Cortex of kidney (tissue), 1 donor: Measurements from ENCODE around the gene RPS25.
"Not testable (repeated sequence)": the region's sequence is repeated elsewhere in the genome, so short reads cannot be mapped to it uniquely, and the experiment has no call there.

Source experiments
- DNase-seq: peaks from one replicate; lab custom pipeline; 2025; lab: John Stamatoyannopoulos, UW

RPS25 gene

GRCh38 chr11:119015054-119015611, 3.0 kb downstream of the RPS25 start:
- no peak for DNase-seq

DNA sequence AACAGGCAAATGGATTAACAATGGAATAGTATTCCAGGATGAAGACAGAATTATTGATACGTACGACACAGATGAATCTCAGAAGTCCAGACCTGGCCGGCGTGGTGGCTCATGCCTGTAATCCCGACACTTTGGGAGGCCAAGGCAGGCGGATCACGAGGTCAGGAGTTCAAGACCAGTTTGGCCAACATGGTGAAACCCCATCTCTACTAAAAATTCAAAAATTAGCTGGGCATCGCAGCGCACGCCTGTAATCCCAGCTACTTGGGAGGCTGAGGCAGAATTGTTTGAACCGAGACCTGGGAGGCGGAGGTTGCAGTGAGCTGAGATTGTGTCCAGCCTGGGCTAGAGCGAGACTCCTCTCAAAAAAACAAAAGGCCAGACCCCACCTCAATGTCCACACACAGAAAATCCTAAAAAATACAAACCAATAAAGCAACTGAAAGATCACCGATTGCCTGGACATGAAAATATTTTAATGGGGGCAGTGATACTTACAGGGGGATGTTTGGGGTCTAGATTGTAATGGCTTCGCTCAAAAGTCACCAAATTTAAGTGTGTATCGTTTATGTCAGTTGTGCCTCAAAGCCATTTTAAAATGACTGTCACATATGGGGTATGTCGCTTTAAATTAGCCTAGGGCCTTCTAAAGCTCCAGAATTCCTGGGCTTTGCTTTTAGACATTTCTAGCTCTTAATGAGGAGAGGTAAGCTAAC, 3.8 kb downstream of the RPS25 start:
- DNase-seq: no peak

GRCh38 chr11:119012629-119013170, 5.4 kb downstream of the RPS25 start:
- no peak for DNase-seq

GRCh38 chr11:119011476-119012053, 6.6 kb downstream of the RPS25 start:
- no peak for DNase-seq

DNA sequence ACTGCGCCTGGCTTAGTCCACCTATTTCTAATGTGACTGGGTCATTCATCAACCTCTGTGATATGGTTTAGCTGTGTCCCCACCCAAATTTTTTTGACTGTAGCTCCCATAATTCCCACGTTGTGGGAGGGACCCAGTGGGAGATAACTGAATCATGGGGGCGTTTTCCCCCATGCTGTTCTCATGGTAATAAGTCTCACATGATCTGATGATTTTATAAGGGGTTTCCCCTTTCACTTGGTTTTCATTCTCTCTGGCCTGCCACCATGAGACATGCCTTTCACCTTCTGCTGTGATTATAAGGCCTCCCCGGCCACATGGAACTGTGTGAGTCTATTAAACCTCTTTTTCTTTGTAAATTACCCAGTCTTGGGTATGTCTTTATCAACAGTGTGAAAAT, 11.5 kb downstream of the RPS25 start:
- no peak for DNase-seq

DNA sequence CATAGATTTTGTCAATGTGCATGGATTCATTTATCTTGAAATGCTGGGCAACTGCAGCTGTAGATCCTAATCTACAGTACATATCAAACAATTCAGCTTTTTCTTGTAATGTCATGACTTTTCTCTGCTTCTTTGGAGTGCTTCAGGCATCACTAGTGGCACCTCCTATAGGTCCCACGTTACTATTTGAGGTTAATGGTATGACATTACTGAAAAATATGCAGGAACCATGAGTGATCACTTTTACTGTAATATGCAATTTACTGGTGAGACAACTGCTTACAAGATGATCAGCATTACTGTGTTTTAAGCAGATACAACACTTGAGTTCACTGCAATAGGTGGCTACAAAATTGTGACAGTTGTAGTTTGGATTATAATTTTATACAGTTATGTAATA, 17.2 kb downstream of the RPS25 start:
- DNase-seq: no peak

DNA sequence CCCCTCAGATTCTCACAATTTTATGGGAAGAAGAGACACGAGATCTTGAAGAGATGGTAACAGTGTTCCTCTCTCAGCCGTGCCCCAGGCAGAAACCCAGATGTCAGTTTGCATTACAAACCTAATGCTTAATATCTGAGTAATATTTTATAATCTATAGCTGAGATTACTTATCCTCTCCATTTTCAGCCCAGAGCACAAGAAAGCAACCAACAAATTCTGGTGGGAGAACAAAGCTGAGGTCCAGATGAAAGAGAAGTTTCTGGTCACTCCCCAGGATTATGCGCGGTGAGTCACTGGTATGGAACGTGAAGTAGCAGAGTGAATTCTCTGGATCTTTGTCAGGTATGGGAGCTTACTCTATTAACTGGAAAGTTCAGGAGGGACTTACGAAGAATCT, 19.3 kb downstream of the RPS25 start:
- DNase-seq: no peak

- no peak for DNase-seq
These were observed 19.8 kb downstream of the RPS25 start for GRCh38 chr11:118998388-118998717.

GRCh38 chr11:118997627-118998387, 20.3 kb downstream of the RPS25 start, which contains the start of gene CENATAC:
Gene CENATAC, plus strand, starts transcription at chr11:118998138. Its CDS starts 60 bp downstream, at chr11:118998198.
- peak; percentile 67 for DNase-seq

DNA sequence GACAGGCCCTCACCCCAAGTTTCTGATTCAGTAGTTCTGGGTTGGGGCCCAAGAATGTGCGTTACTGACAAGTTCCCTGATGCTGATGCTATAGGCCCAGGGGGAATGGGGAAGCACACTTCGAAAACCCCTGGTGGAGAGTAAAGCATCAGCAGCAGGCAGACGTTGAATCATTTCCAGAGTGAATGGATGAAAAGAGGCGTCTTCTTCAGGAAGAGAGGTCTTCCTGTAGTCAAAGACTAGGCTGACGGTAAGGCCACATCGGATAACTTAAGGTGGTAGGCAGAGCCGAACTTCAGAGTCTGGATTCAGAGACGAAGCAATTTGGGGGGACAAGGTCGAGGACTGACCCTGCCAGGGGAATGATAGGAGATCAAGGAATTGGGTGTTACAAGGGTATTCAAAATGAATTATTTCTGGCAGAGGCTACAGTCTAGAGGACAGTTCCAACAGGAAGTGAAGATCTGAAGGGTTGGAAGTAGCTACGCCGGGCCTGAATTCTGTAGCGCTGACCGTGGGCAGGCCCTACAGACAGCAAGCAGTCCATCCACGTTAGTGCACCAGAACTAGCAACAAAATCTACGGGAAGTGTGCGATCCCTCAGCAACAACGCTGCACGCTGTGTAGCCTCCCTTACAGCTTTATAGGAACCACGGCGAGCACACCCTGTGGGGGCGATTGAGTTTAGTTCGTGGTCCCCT, 21.1 kb downstream of the RPS25 start:
- no peak for DNase-seq

- not testable (repeated sequence) for DNase-seq
These were observed 26.6 kb downstream of the RPS25 start for GRCh38 chr11:118991486-118992038.

- DNase-seq: no peak
These were observed 29.9 kb downstream of the RPS25 start for GRCh38 chr11:118988280-118988679.

DNA sequence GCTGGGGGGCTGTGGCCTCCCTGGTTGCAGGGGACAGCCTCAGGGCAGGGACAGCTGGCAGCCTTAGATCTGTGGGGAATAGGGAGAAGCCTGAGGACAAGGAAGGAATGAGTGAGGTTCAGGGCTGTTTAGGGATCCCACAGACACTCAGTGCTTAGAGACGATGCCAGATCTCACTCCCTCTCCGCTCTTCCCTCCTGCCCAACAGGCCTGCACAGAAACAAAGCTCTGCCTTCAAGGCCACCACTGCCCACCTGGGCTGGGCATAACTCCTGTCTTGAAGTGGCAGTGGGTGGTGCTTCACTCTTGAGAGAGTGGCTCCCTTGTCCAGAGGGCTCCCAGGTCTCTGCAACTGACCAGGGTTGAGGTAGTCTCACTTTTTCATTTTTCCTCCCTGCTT, 33.3 kb downstream of the RPS25 start:
- DNase-seq: no peak

DNA sequence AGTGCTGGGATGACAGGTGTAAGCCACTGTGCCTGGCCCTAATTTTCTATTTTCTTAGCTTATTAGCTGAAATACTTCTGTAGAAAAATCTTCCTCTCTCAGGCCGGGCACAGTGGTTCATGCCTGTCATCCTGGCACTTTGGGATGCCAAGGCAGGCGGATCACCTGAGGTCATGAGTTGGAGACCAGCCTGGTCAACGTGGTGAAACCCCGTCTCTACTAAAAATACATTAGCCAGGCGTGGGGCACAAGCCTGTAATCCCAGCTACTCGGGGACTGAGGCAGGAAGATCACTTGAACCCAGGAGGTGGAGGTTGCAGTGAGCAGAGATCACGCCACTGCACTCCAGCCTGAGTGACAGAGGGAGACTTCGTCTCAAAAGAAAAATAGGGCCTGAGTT, 33.8 kb downstream of the RPS25 start:
- not testable (repeated sequence) for DNase-seq

DNA sequence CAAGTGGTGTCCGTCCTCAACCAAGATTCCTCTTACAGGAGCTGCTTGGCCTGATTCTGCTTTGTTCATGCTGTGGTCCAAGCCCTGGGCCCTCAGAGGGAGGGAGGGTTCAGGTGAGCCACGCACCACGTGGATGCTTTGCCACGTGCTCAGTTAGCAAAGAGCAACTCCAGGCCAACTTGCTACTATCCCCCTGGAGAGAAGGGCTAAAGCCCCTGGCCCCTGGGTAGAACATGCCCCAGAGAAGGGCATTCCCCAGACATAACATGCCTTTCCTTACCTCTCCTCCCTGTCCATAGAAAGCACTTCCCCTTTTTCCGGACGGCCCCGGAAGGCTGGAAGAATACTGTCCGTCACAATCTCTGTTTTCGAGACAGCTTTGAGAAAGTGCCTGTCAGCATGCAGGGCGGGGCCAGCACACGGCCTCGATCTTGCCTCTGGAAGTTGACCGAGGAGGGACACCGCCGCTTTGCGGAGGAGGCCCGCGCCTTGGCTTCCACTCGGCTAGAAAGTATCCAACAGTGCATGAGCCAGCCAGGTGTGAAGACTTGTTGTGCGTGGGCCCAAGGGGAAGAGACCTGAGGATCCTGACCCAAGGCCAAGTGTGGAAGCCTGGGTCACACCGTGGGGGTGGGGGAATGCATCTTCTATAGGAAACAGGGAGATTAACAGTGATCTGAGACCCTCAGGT, 37.8 kb downstream of the RPS25 start:
- no peak for DNase-seq

- DNase-seq: no peak
These were observed 38.7 kb downstream of the RPS25 start for GRCh38 chr11:118979434-118979833.

GRCh38 chr11:118975771-118976709, 42.1 kb downstream of the RPS25 start:
- no peak for DNase-seq

DNA sequence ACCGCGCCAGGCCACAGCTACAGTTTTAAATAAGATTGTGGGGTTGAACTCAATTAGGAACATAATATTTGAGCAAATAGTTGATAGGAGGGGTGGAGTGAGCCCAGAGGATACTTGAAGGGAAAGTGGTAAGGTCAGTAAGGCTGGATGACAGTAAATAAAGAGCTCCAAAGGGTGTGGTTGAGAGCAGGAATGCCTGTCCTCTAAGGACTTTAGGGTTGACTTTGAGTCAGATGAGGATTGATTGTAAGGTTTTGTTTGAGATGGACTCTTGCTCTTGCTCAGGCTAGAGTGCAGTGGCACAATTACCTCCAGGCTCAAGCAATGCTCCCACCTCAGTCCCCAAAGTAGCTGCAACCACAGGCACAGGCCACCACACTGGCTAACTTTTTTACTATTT, 44.2 kb downstream of the RPS25 start:
- no peak for DNase-seq

GRCh38 chr11:118971646-118972045, 46.5 kb downstream of the RPS25 start, which contains the start of gene FOXR1:
Gene FOXR1, plus strand, starts transcription at chr11:118971761. Its CDS starts 171 bp downstream, at chr11:118971932.
- DNase-seq: no peak

- not testable (repeated sequence) for DNase-seq
These were observed 48.6 kb downstream of the RPS25 start for GRCh38 chr11:118969508-118969907.
